Lower leg skin (tissue), 3 donors: ENCODE measurements around the gene PLA2G3.

Experiments used
- CTCF ChIP-seq, 3 donors: fragments of 450-650 bp; IDR thresholded peaks; one replicate each; pipeline ENCODE4 v1.5.1; 2016; ENCODE audit warnings: antibody characterized with exemption in 3 of 3, mild to moderate bottlenecking in 3 of 3, moderate library complexity in 2 of 3
- POLR2A ChIP-seq, 2 donors: fragments of 450-650 bp; IDR thresholded peaks; one replicate each; pipeline ENCODE4 v1.6.1; 2016 to 2017; ENCODE audit warnings: antibody characterized with exemption in 2 of 2, mild to moderate bottlenecking in 1 of 2, moderate library complexity in 1 of 2

DNA sequence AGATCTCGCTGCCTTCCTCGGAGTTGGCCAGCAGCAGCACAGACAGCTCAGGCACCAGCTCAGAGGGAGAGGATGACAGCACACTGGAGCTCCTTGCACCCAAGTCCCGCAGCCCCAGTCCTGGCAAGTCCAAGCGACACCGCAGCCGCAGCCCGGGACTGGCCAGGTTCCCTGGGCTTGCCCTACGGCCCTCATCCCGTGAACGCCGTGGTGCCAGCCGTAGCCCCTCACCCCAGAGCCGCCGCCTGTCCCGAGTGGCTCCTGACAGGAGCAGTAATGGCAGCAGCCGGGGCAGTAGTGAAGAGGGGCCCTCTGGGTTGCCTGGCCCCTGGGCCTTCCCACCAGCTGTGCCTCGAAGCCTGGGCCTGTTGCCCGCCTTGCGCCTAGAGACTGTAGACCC, 6.4 kb downstream of the PLA2G3 start:
- TF ChIP-seq POLR2A (IDR thresholded peaks at IDR 0.05) (no peak), CTCF (IDR thresholded peaks at IDR 0.05) (no peak)
